CD4-positive, alpha-beta T cell (primary cell): ENCODE measurements around the gene KSR2. TPM values are rescaled to one million over a fixed set of nuclear protein-coding genes. Genes with fewer than 3 reads are reported as not detected.

Experiments
- ATAC-seq: fragments of 200-7000 bp; cut with Tn5 transposase; one replicate; pipeline ENCODE4 v1.10.0; 2022; ENCODE audit warnings: mild to moderate bottlenecking; ENCODE audit not compliant: poor library complexity
- CTCF ChIA-PET: fragments of 350-600 bp; sonication (Branson Sonifier 250); formaldehyde crosslinking; loops from one replicate; lab custom pipeline; 2021; ENCODE audit warnings: antibody characterized with exemption, inconsistent platforms; lab: Charles Lee
- POLR2A ChIA-PET: fragments of 350-600 bp; sonication (Branson Sonifier 250); formaldehyde crosslinking; loops from one replicate; lab custom pipeline; 2021; ENCODE audit warnings: antibody characterized with exemption, inconsistent platforms; lab: Charles Lee
- DNase-seq, 14 experiments: peaks; one replicate each; pipeline ENCODE4 v3.0.0-alpha.2; 2013 to 2020; ENCODE audit warnings: mixed read lengths in 2 of 14
- H3K27ac ChIP-seq, 2 donors: one replicate each; pipeline versions ENCODE4 v1.5.1 to v1.7.0; 2013; ENCODE audit warnings: low read length in 2 of 2, low read depth in 1 of 2, mild to moderate bottlenecking in 1 of 2
- H3K27me3 ChIP-seq, 2 experiments: 1 replicate in 1 of 2; 2 replicates in 1 of 2; pipeline versions ENCODE4 v1.6.1 to v1.7.0; 2013; ENCODE audit warnings: low read length in 2 of 2, control low read depth in 1 of 2, mild to moderate bottlenecking in 1 of 2, moderate library complexity in 1 of 2; ENCODE audit not compliant: insufficient read depth in 2 of 2, control insufficient read depth in 1 of 2
- H3K36me3 ChIP-seq: one replicate; pipeline ENCODE4 v1.6.1; 2013; ENCODE audit warnings: low read length, control low read depth; ENCODE audit not compliant: insufficient read depth
- H3K4me1 ChIP-seq: one replicate; pipeline ENCODE4 v1.6.1; 2013; ENCODE audit warnings: low read length, control low read depth; ENCODE audit not compliant: insufficient read depth
- H3K4me3 ChIP-seq: one replicate; pipeline ENCODE4 v1.5.1; 2013; ENCODE audit warnings: mild to moderate bottlenecking, low read length, moderate library complexity
- H3K9me3 ChIP-seq, 2 experiments: 1 replicate in 1 of 2; 2 replicates in 1 of 2; pipeline versions ENCODE4 v1.6.1 to v1.7.0; 2013; ENCODE audit warnings: low read length in 2 of 2, mild to moderate bottlenecking in 2 of 2, control low read depth in 1 of 2, moderate library complexity in 1 of 2; ENCODE audit not compliant: control insufficient read depth in 1 of 2, insufficient read depth in 1 of 2
- H3K27ac Mint-ChIP-seq: one replicate; pipeline ENCODE4 v1.8.0; 2020; ENCODE audit warnings: mixed read lengths
- H3K27me3 Mint-ChIP-seq: one replicate; pipeline ENCODE4 v1.8.0; 2021; ENCODE audit warnings: mixed read lengths
- H3K36me3 Mint-ChIP-seq: one replicate; pipeline ENCODE4 v1.8.0; 2021; ENCODE audit warnings: low read depth, mixed read lengths
- H3K4me1 Mint-ChIP-seq: one replicate; pipeline ENCODE4 v1.8.0; 2021; ENCODE audit warnings: low read depth, mixed read lengths
- H3K4me3 Mint-ChIP-seq: one replicate; pipeline ENCODE4 v1.8.0; 2020; ENCODE audit warnings: mild to moderate bottlenecking, mixed read lengths
- H3K9me3 Mint-ChIP-seq: one replicate; pipeline ENCODE4 v1.8.0; 2020; ENCODE audit warnings: mixed read lengths
- intact Hi-C, 2 experiments: fragments of 100-400 bp; cut with DNase I in 1 of 2; cut with micrococcal nuclease in 1 of 2; formaldehyde crosslinking; loops; one replicate each; pipeline versions ENCODE4 v1.15.1 to v1.9.0; 2023 to 2025; cut with DNase I, micrococcal nuclease
- total RNA-seq, 174 experiments: library from RNA in 2 of 174; stranded (reverse) in 2 of 174; gene quantifications; one replicate each; pipeline ENCODE4 v1.2.3 and lab custom pipeline; 2021 to 2026
- TF ChIP-seq, protein P1 (sequence below): fragments of 200-600 bp; IDR thresholded peaks from one replicate; pipeline ENCODE4 v1.8.0; 2022; ENCODE audit warnings: antibody characterized with exemption, mild to moderate bottlenecking

KSR2 gene
- total RNA-seq, 2 experiments from 2014 or later = 0.05 to 0.17 TPM

DNA sequence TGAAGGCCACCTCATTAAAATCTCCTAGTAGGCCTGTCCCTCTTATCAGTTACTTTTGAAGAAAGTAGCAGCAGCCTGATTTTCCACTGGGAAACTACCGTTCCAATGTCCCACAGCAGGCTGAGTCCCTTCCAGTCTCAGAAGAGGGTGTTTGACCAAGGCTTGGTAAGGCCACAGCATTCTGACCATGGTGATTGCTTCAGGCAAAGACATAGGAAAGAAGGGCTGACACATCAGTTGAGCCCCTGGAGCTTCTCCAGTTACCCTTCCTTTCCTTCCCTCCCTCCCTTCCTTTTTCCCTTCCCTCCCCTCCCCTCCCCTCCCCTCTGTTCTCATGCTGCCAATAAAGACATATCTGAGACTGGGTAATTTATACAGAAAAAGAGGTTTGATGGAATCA is 373.0 kb downstream of the KSR2 start:
- no peaks in the 10 kb centered on the region for H3K4me1 Mint-ChIP-seq
- H3K4me1 ChIP-seq = no peaks in the 10 kb centered on the region
- DNase-seq (no peak), ATAC-seq (no peak)
- no peaks in the 10 kb centered on the region for H3K36me3 Mint-ChIP-seq
- intact Hi-C loops = no loop called here
- POLR2A ChIA-PET = no interaction called here
- CTCF ChIA-PET = no interaction called here
- H3K27ac Mint-ChIP-seq = no peak overlapping the region
- H3K9me3 ChIP-seq = no peaks in the 10 kb centered on the region
- no peaks in the 10 kb centered on the region for H3K36me3 ChIP-seq
- H3K4me3 ChIP-seq = no peak overlapping the region
- no peaks in the 10 kb centered on the region for H3K9me3 Mint-ChIP-seq
- no peak overlapping the region for H3K4me3 Mint-ChIP-seq
- peaks cover 4% of the 10 kb centered on the region for H3K27me3 Mint-ChIP-seq
- no peak overlapping the region for H3K27ac ChIP-seq
- TF ChIP-seq, protein P1, sequence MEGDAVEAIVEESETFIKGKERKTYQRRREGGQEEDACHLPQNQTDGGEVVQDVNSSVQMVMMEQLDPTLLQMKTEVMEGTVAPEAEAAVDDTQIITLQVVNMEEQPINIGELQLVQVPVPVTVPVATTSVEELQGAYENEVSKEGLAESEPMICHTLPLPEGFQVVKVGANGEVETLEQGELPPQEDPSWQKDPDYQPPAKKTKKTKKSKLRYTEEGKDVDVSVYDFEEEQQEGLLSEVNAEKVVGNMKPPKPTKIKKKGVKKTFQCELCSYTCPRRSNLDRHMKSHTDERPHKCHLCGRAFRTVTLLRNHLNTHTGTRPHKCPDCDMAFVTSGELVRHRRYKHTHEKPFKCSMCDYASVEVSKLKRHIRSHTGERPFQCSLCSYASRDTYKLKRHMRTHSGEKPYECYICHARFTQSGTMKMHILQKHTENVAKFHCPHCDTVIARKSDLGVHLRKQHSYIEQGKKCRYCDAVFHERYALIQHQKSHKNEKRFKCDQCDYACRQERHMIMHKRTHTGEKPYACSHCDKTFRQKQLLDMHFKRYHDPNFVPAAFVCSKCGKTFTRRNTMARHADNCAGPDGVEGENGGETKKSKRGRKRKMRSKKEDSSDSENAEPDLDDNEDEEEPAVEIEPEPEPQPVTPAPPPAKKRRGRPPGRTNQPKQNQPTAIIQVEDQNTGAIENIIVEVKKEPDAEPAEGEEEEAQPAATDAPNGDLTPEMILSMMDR = no peak
- peaks cover 0 to 3% of the 10 kb centered on the region in 2 experiments for H3K27me3 ChIP-seq

DNA sequence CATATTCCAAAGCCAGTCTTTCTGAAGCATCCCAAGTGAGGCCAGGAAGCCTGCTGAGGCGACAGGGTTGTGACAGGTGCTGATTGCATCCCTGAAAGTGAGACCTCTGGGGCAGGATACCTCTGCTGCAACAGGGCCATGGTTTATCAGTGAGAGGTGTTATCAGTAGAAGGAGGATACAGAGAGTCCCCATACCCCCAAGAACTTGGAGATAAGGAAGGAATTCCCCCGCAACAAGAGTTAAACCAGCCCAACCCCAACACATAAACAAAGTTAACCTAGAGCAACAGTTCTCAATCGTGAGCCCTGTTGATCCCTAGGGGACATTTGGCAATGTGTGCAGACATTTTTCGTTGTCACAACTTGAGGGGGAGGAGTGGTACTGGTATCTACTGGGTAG is 374.3 kb downstream of the KSR2 start:
- Histone ChIP-seq H3K27ac (no peak overlapping the region), H3K36me3 (no peaks in the 10 kb centered on the region), H3K4me3 (no peak overlapping the region), H3K9me3 (no peaks in the 10 kb centered on the region), H3K4me1 (no peaks in the 10 kb centered on the region), H3K27me3 (peaks cover 0 to 3% of the 10 kb centered on the region in 2 experiments)
- TF ChIP-seq, protein P1 = no peak
- Mint-ChIP-seq H3K36me3 (no peaks in the 10 kb centered on the region), H3K27ac (no peak overlapping the region), H3K4me1 (no peaks in the 10 kb centered on the region), H3K4me3 (no peak overlapping the region), H3K9me3 (peaks cover 7% of the 10 kb centered on the region), H3K27me3 (peaks cover 4% of the 10 kb centered on the region)
- CTCF ChIA-PET = no interaction called here
- intact Hi-C loops = no loop called here
- no peak for ATAC-seq
- POLR2A ChIA-PET = no interaction called here
- DNase-seq = no peak

DNA sequence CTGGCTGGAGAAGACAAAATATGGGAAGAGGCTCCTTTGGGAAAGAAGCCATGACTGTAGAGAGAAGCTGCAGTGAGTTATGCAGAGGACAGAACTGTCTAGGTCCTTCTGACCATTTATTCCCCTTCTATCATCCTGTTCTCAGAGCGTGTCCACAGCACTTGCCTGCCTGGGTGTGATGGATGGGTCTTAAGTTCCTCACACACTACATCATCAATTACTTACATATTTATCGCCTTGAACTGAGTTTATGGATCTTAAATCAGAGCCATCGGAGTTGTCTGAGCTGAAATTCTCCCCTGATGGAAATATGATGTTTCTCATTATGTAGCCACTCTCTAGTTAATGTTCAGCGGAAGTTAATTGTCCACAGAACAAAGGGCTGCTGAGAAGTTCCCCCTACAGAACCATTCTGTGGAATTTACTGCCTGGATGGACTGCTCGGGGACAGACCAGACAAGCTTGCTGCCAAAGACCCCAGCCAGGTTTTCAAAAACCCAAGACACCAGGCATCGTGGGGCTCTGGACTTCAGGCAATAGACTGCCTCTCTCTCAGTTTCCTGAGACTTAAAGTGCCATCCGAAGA is 374.9 kb downstream of the KSR2 start:
- H3K4me1 Mint-ChIP-seq = no peaks in the 10 kb centered on the region
- H3K36me3 ChIP-seq = no peaks in the 10 kb centered on the region
- no peak overlapping the region for H3K4me3 Mint-ChIP-seq
- no peaks in the 10 kb centered on the region for H3K36me3 Mint-ChIP-seq
- TF ChIP-seq, protein P1 = no peak
- ATAC-seq (no peak), DNase-seq (no peak)
- H3K27ac Mint-ChIP-seq = no peak overlapping the region
- H3K4me1 ChIP-seq = no peaks in the 10 kb centered on the region
- no peak overlapping the region for H3K4me3 ChIP-seq
- no peak overlapping the region for H3K27ac ChIP-seq
- H3K27me3 Mint-ChIP-seq = peaks cover 4% of the 10 kb centered on the region
- intact Hi-C loops = no loop called here
- peaks cover 0 to 3% of the 10 kb centered on the region in 2 experiments for H3K27me3 ChIP-seq
- H3K9me3 Mint-ChIP-seq = peaks cover 7% of the 10 kb centered on the region
- H3K9me3 ChIP-seq = no peaks in the 10 kb centered on the region
- CTCF ChIA-PET = no interaction called here
- POLR2A ChIA-PET = no interaction called here
